ENCODE measurements around the gene ZNF324.

ZNF324 gene

DNA sequence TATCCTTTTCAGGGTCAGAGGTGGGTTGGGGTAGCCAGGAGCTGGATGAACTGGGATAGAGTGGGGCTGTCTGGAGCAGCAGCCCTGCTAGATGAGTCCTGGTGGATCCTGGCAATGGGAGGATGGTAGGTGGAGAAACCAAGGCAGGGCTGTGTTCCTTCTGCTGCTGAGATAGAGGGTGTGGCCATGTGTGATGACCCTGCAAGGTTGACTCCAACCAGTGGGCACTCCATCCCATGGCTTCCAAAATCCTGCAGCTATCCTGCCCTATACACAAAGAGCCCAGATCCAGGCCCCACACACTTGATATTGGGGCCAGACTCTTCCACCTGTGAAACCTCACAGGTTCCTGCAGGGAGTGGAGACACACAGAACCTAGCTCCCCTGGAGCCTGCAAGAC lies 6.9 kb downstream of the ZNF324 start:
- Histone ChIP-seq H3K4me2 (ENCODE audit: low read depth, low read length, poor library complexity, severe bottlenecking) (no peak overlapping the region), H3K27me3 (ENCODE audit: insufficient read depth, low read length, poor library complexity, severe bottlenecking) (no peaks in the 10 kb centered on the region), H3K79me2 (ENCODE audit: insufficient read depth, low read length) (peaks cover 6% of the 10 kb centered on the region; the same call in 1 of the 2 replicates), H3K4me3 (ENCODE audit: low read length, poor library complexity, severe bottlenecking) (no peak overlapping the region), H4K20me1 (ENCODE audit: insufficient read depth, low read length, poor library complexity, severe bottlenecking) (peaks cover 2% of the 10 kb centered on the region), H3K9me2 (replicated peaks; ENCODE audit: low read depth, low read length) (no peaks in the 10 kb centered on the region), H3F3A (ENCODE audit: low read depth) (no peaks in the 10 kb centered on the region), H3K36me3 (ENCODE audit: insufficient read depth, low read length) (peaks cover 12% of the 10 kb centered on the region; the same call in 1 of the 2 replicates), H3K4me1 (ENCODE audit: insufficient read depth, low read length, poor library complexity, severe bottlenecking) (peaks cover 25% of the 10 kb centered on the region), H3K9ac (ENCODE audit: low read depth, low read length, poor library complexity, severe bottlenecking) (no peak overlapping the region), H3K9me3 (ENCODE audit: insufficient read depth, low read depth, low read length) (no peaks in the 10 kb centered on the region), H2AFZ (ENCODE audit: low read length) (no peak overlapping the region)
- TF ChIP-seq, protein P1, sequence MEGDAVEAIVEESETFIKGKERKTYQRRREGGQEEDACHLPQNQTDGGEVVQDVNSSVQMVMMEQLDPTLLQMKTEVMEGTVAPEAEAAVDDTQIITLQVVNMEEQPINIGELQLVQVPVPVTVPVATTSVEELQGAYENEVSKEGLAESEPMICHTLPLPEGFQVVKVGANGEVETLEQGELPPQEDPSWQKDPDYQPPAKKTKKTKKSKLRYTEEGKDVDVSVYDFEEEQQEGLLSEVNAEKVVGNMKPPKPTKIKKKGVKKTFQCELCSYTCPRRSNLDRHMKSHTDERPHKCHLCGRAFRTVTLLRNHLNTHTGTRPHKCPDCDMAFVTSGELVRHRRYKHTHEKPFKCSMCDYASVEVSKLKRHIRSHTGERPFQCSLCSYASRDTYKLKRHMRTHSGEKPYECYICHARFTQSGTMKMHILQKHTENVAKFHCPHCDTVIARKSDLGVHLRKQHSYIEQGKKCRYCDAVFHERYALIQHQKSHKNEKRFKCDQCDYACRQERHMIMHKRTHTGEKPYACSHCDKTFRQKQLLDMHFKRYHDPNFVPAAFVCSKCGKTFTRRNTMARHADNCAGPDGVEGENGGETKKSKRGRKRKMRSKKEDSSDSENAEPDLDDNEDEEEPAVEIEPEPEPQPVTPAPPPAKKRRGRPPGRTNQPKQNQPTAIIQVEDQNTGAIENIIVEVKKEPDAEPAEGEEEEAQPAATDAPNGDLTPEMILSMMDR (conservative IDR thresholded peaks at IDR 0.05; ENCODE audit: low read length): no peak
- TF ChIP-seq EZH2phosphoT487 (IDR thresholded peaks at IDR 0.05; ENCODE audit: borderline replicate concordance): no peak

DNA sequence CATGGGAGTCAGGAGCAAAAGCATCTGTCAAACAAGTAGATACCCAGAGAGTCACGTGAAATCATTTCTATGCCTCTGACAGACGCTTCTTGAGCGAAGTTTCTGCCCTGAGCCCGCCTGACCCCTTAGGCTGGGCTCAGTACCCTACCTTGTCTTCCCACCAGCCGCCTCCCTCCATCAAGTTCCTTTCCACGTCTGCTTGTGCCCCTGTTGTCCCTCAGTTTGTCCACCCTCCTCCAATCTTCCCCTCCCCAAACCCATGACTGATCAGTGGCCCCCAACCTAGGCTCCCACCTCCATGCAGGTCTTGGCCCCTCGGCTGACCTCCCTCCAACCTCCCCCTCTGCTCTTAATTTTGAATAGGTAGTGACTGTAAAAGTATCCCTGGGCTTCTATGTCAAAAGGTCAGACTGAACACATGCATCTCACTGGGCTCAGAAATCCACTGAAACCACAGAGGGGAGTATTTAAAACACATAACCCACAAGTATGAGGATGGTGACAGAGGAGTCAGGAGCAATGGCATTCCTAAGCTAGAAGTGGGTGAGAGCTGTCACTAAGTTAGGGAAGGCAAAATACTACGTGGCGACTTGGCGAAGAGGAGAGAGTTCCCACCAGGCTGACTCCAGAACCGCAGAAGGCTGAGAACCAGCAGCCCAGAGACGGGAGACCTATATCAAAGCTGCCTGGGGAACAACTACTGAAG lies 7.6 kb downstream of the ZNF324 start:
- TF ChIP-seq EZH2phosphoT487 (IDR thresholded peaks at IDR 0.05; ENCODE audit: borderline replicate concordance): no peak
- TF ChIP-seq, protein P1 (conservative IDR thresholded peaks at IDR 0.05; ENCODE audit: low read length): no peak
- H3F3A ChIP-seq (ENCODE audit: low read depth): no peaks in the 10 kb centered on the region
- no peaks in the 10 kb centered on the region for H3K9me2 ChIP-seq (replicated peaks; ENCODE audit: low read depth, low read length)
- H3K4me2 ChIP-seq (ENCODE audit: low read depth, low read length, poor library complexity, severe bottlenecking): peak overlapping the region; percentile 83
- H3K27me3 ChIP-seq (ENCODE audit: insufficient read depth, low read length, poor library complexity, severe bottlenecking): no peaks in the 10 kb centered on the region
- H3K4me3 ChIP-seq (ENCODE audit: low read length, poor library complexity, severe bottlenecking): peak overlapping the region; percentile 93
- H2AFZ ChIP-seq (ENCODE audit: low read length): no peak overlapping the region
- H3K79me2 ChIP-seq (ENCODE audit: insufficient read depth, low read length): no peaks in the 10 kb centered on the region
- H3K9ac ChIP-seq (ENCODE audit: low read depth, low read length, poor library complexity, severe bottlenecking): no peak overlapping the region
- H3K4me1 ChIP-seq (ENCODE audit: insufficient read depth, low read length, poor library complexity, severe bottlenecking): peaks cover 24% of the 10 kb centered on the region
- peaks cover 12% of the 10 kb centered on the region; the same call in 1 of the 2 replicates for H3K36me3 ChIP-seq (ENCODE audit: insufficient read depth, low read length)
- no peaks in the 10 kb centered on the region for H4K20me1 ChIP-seq (ENCODE audit: insufficient read depth, low read length, poor library complexity, severe bottlenecking)
- H3K9me3 ChIP-seq (ENCODE audit: insufficient read depth, low read depth, low read length): no peaks in the 10 kb centered on the region

DNA sequence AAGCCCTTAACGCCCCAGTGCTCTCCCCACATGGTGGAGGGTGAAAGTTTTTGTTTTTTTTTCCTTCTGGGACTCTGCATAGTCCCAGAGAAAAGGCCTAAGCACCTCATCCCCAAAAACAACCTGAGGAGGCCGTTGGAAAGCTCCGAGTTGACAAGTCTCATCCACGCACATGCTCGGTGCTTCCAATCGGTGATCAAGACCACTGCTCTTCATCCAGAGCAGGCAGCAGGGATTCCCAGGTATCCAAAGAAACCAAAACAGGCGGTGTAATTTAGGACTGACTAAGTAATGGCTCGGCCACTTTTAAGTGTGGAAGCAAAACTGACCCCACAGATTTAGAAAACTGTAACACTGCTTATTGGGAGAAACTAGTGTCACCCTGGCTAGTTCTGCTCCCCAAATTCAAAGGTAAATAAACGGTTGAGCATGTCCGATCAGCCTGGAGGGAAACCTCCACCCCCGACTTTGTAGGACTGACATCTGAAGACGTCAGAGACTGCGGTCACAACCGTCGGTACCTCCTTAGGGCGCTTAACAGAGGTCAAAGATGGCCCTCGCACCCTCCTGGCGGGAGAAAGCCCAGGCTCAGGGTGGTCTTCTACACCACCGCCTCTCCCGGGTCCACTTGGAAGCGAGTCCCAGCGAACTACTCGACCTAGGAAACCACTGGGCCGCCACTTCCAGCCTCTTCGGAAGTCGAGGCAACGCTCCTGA lies 8.3 kb downstream of the ZNF324 start:
- no peaks in the 10 kb centered on the region for H3F3A ChIP-seq (ENCODE audit: low read depth)
- peaks cover 12% of the 10 kb centered on the region; the same call in 1 of the 2 replicates for H3K36me3 ChIP-seq (ENCODE audit: insufficient read depth, low read length)
- H3K9me2 ChIP-seq (replicated peaks; ENCODE audit: low read depth, low read length): no peaks in the 10 kb centered on the region
- H3K9ac ChIP-seq (ENCODE audit: low read depth, low read length, poor library complexity, severe bottlenecking): peak overlapping the region; percentile 58
- no peaks in the 10 kb centered on the region for H3K9me3 ChIP-seq (ENCODE audit: insufficient read depth, low read depth, low read length)
- H3K4me1 ChIP-seq (ENCODE audit: insufficient read depth, low read length, poor library complexity, severe bottlenecking): peaks cover 24% of the 10 kb centered on the region
- H4K20me1 ChIP-seq (ENCODE audit: insufficient read depth, low read length, poor library complexity, severe bottlenecking): no peaks in the 10 kb centered on the region
- peak overlapping the region; percentile 93 for H3K4me3 ChIP-seq (ENCODE audit: low read length, poor library complexity, severe bottlenecking)
- H2AFZ ChIP-seq (ENCODE audit: low read length): peak overlapping the region; percentile 83
- H3K27me3 ChIP-seq (ENCODE audit: insufficient read depth, low read length, poor library complexity, severe bottlenecking): no peaks in the 10 kb centered on the region
- TF ChIP-seq EZH2phosphoT487 (IDR thresholded peaks at IDR 0.05; ENCODE audit: borderline replicate concordance): no peak
- TF ChIP-seq, protein P1 (conservative IDR thresholded peaks at IDR 0.05; ENCODE audit: low read length): no peak
- peak overlapping the region; percentile 83 for H3K4me2 ChIP-seq (ENCODE audit: low read depth, low read length, poor library complexity, severe bottlenecking)
- no peaks in the 10 kb centered on the region for H3K79me2 ChIP-seq (ENCODE audit: insufficient read depth, low read length)
